HepG2 (cell line): ENCODE results near the gene INTS12. TPM values are rescaled to one million over a fixed set of nuclear protein-coding genes. Genes with fewer than 3 reads are reported as not detected.
"Not testable (repeated sequence)": the region's sequence is repeated elsewhere in the genome, so short reads cannot be mapped to it uniquely, and the experiment has no call there.

ENCODE experiments used
- ATAC-seq: fragments of 200-7000 bp; cut with Tn5 transposase; 3 replicates; pipeline ENCODE4 v1.9.1; 2020; ENCODE audit warnings: mild to moderate bottlenecking, moderate library complexity
- BruUV-seq: library from RNA; stranded (reverse); fragments of 400-500 nt; replicated peaks from 2 replicates; lab custom pipeline; 2021; lab: Mats Ljungman, UMichigan
- CTCF ChIA-PET: fragments of 300-600 bp; formaldehyde crosslinking; extraction: SDS; loops from one replicate; lab custom pipeline; 2021; ENCODE audit warnings: low total read pairs, inconsistent platforms, low intra/inter-chr PET ratio; lab: Yijun Ruan, JAX
- POLR2A ChIA-PET: fragments of 350-600 bp; sonication (Branson Sonifier 250); formaldehyde crosslinking; loops from one replicate; lab custom pipeline; 2020; ENCODE audit warnings: antibody characterized with exemption, inconsistent platforms; lab: Yijun Ruan, JAX
- DNase-seq: peaks from one replicate; pipeline ENCODE4 v3.0.0-alpha.2; 2015; ENCODE audit warnings: low spot score
- FAIRE-seq: peaks from 3 replicates; lab custom pipeline; 2011; peaks lifted over from hg19 to GRCh38; lab: Jason Lieb, UNC
- H2AFZ ChIP-seq: one replicate; pipeline ENCODE4 v1.6.1; 2011; ENCODE audit warnings: low read length, inconsistent platforms
- H3K27ac ChIP-seq: fragments of 300-600 bp; 3 replicates; pipeline ENCODE4 v1.8.0; 2011; ENCODE audit warnings: mixed run types, mild to moderate bottlenecking, mixed read lengths, low read length, inconsistent platforms; ENCODE audit not compliant: insufficient read depth; ENCODE audit errors: extremely low read length
- H3K27me3 ChIP-seq, 2 experiments: fragments of 200-600 bp in 1 of 2; 2 replicates in 1 of 2; 3 replicates in 1 of 2; pipeline versions ENCODE4 v1.6.0 to v1.8.0; 2011; ENCODE audit warnings: low read length in 2 of 2, mild to moderate bottlenecking in 2 of 2, moderate library complexity in 2 of 2, inconsistent platforms in 1 of 2; ENCODE audit not compliant: insufficient read depth in 2 of 2, control insufficient read depth in 1 of 2
- H3K36me3 ChIP-seq, 2 experiments: fragments of 200-600 bp in 1 of 2; replicated peaks in 1 of 2; 2 replicates in 1 of 2; 3 replicates in 1 of 2; pipeline versions ENCODE4 v1.5.1 to v1.8.0; 2011; ENCODE audit warnings: low read length in 2 of 2, inconsistent platforms in 1 of 2; ENCODE audit not compliant: insufficient read depth in 2 of 2, control insufficient read depth in 1 of 2
- H3K4me1 ChIP-seq: 2 replicates; pipeline ENCODE4 v1.5.1; 2012; ENCODE audit warnings: low read length, inconsistent platforms; ENCODE audit not compliant: insufficient read depth
- H3K4me2 ChIP-seq: 2 replicates; pipeline ENCODE4 v1.6.0; 2011; ENCODE audit warnings: low read depth, low read length, inconsistent platforms
- H3K4me3 ChIP-seq, 3 experiments: fragments of 200-600 bp in 1 of 3; sonication (generic), shearing (Covaris generic) in 1 of 3; replicated peaks in 1 of 3; 2 replicates each; pipeline ENCODE4 v1.5.1; 2011 to 2016; ENCODE audit warnings: low read length in 3 of 3, inconsistent platforms in 2 of 3, low read depth in 2 of 3, mild to moderate bottlenecking in 2 of 3, control low read depth in 1 of 3, mixed read lengths in 1 of 3; ENCODE audit not compliant: insufficient read depth in 1 of 3
- H3K79me2 ChIP-seq: one replicate; pipeline ENCODE4 v1.6.1; 2011; ENCODE audit warnings: low read length, inconsistent platforms; ENCODE audit not compliant: insufficient read depth
- H3K9ac ChIP-seq: 2 replicates; pipeline ENCODE4 v1.6.0; 2011; ENCODE audit warnings: mild to moderate bottlenecking, low read depth, low read length, inconsistent platforms; ENCODE audit not compliant: insufficient read depth
- H3K9me3 ChIP-seq: 2 replicates; pipeline ENCODE4 v1.5.1; 2012; ENCODE audit warnings: mild to moderate bottlenecking, low read length
- H4K20me1 ChIP-seq: 2 replicates; pipeline ENCODE4 v1.6.0; 2011; ENCODE audit warnings: inconsistent platforms, mild to moderate bottlenecking, low read length, moderate library complexity; ENCODE audit not compliant: insufficient read depth
- ADNP ChIP-seq: sonication (generic); formaldehyde crosslinking; IDR thresholded peaks from 2 replicates; pipeline ENCODE4 v1.4.0; 2020; ENCODE audit warnings: missing genetic modification reagents
- MIER2 ChIP-seq: IDR thresholded peaks from 2 replicates; pipeline ENCODE4 v1.6.1; 2016; ENCODE audit warnings: missing biosample characterization, missing genetic modification reagents
- TFDP2 ChIP-seq: sonication (generic); formaldehyde crosslinking; IDR thresholded peaks from 2 replicates; pipeline ENCODE4 v1.4.0; 2020; ENCODE audit warnings: missing genetic modification reagents
- ZMAT3 ChIP-seq: sonication (generic); formaldehyde crosslinking; conservative IDR thresholded peaks from 2 replicates; pipeline ENCODE4 v1.7.0; 2021; ENCODE audit warnings: missing genetic modification reagents
- ZNF318 ChIP-seq: sonication (generic); formaldehyde crosslinking; IDR thresholded peaks from 2 replicates; pipeline ENCODE4 v1.4.0; 2020; ENCODE audit warnings: mild to moderate bottlenecking, missing genetic modification reagents
- ZNF891 ChIP-seq: sonication (generic); formaldehyde crosslinking; IDR thresholded peaks from 2 replicates; pipeline ENCODE4 v1.5.0; 2020; ENCODE audit warnings: mild to moderate bottlenecking, missing genetic modification reagents
- WGBS: methylation state at CpG from one replicate; pipeline ENCODE4 v1.1.6; 2017; ENCODE audit warnings: low lambda C conversion rate; 5-methylcytosine and 5-hydroxymethylcytosine counted together
- in situ Hi-C: cut with HindIII; loops from 2 replicates; pipeline ENCODE4 v1.10.0; 2017; ENCODE audit warnings: low pct_unique_long_range_greater_than_20kb; ENCODE audit not compliant: extremely low pct_ligation_motif_present
- intact Hi-C: fragments of 100-400 bp; cut with micrococcal nuclease; formaldehyde crosslinking; loops from one replicate; pipeline ENCODE4 v1.10.0; 2022; ENCODE audit not compliant: unreplicated experiment
- polyA plus RNA-seq, 8 experiments: library from polyadenylated mRNA; depleted of rRNA in 3 of 8; stranded (reverse) in 7 of 8; unstranded in 1 of 8; fragments of >200 nt; fragmentation: Illumina TruSeq in 4 of 8; extraction: Trizol in 4 of 8; gene quantifications; 2 replicates each; pipeline versions ENCODE4 v1.2.1 to v1.2.3, GENCODE V29; 2011 to 2016; ENCODE audit warnings: low read depth in 4 of 8, missing spikeins in 1 of 8, mixed read lengths in 1 of 8; ENCODE audit not compliant: insufficient read depth in 1 of 8
- total RNA-seq, 5 experiments: library from RNA; depleted of rRNA; stranded (reverse); fragments of >200 nt; fragmentation: Illumina TruSeq; extraction: Trizol; gene quantifications; 2 replicates each; pipeline ENCODE4 v1.2.3, GENCODE V29; 2016; ENCODE audit warnings: low read depth in 1 of 5
- TF ChIP-seq, protein P1 (sequence below): sonication (generic); formaldehyde crosslinking; IDR thresholded peaks from 2 replicates; pipeline ENCODE4 v1.8.0; 2022; ENCODE audit warnings: missing genetic modification reagents, low read depth, mild to moderate bottlenecking, borderline replicate concordance

INTS12 gene
- total and polyA plus RNA-seq, 2 of the 13 experiments (the other 11 are each of a cell fraction or from before 2014, with no cell fraction given) = 20.2 to 21.1 TPM

GRCh38 chr4:105694812-105695211, 13.7 kb downstream of the INTS12 start:
- DNase-seq, CTCF ChIA-PET, H3K27me3 ChIP-seq, H3K4me3 ChIP-seq, H3K4me2 ChIP-seq, intact Hi-C loops, H3K9me3 ChIP-seq, BruUV-seq, in situ Hi-C loops, POLR2A ChIA-PET, H3K79me2 ChIP-seq, H2AFZ ChIP-seq, FAIRE-seq, H3K27ac ChIP-seq, ATAC-seq, H3K4me1 ChIP-seq, H3K9ac ChIP-seq, H4K20me1 ChIP-seq: not testable (repeated sequence)
- WGBS = 99% methylated on average over 5 of the region's 5 CpGs
- peaks cover 6 to 38% of the 10 kb centered on the region in 2 experiments; a peak in 4 of 5 replicates for H3K36me3 ChIP-seq

DNA sequence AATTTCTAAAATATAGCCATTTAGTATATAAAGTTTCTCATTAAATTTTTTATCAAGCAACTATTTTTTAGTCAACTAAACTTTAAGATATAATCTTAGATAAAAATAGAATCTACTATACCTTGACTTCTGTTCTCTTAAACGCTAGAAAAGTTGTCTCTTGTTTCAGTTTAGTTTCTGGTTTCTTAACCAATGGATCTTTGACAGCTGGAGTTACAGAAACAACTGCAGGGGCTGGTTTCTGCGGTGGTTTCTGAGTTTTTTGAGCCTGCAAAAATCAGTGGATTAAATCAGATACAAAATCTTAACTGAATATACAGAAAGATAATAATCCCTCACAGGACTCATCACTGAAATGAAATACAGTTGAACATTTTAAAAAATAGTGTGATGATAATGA, 21.9 kb downstream of the INTS12 start:
- no peak overlapping the region for H3K4me2 ChIP-seq
- no peaks in the 10 kb centered on the region for H3K9me3 ChIP-seq
- H3K4me1 ChIP-seq = no peaks in the 10 kb centered on the region
- no peak for DNase-seq
- H2AFZ ChIP-seq = no peak overlapping the region
- H3K4me3 ChIP-seq = no peak overlapping the region
- no peaks in the 10 kb centered on the region for H4K20me1 ChIP-seq
- no peak overlapping the region for H3K27ac ChIP-seq
- POLR2A ChIA-PET = no interaction called here
- no peak for FAIRE-seq
- no TSS peak for BruUV-seq
- intact Hi-C loops (no loop called here), in situ Hi-C loops (no loop called here)
- no peak overlapping the region for H3K9ac ChIP-seq
- CTCF ChIA-PET = no interaction called here
- peaks cover 7 to 43% of the 10 kb centered on the region in 2 experiments for H3K36me3 ChIP-seq
- no peaks in the 10 kb centered on the region for H3K79me2 ChIP-seq
- no peaks in the 10 kb centered on the region for H3K27me3 ChIP-seq
- no peak for ATAC-seq
- WGBS = 97% methylated on average over 2 of the region's 2 CpGs
- TF ChIP-seq ZMAT3 = no peak
- no peak for TF ChIP-seq ZNF891
- no peak for TF ChIP-seq MIER2 (CRISPR knock-in tag)
- no peak for TF ChIP-seq ADNP (CRISPR knock-in tag)
- TF ChIP-seq TFDP2 (CRISPR knock-in tag) = no peak
- TF ChIP-seq, protein P1, sequence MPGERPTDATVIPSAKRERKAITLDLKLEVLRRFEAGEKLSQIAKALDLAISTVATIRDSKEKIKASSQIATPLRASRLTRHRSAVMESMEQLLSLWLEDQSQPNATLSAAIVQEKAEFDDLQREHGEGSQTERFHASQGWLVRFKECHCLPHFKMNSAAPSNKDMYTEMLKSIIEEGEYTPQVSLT (CRISPR knock-in tag) = no peak
- TF ChIP-seq ZNF318 (CRISPR knock-in tag) = no peak
